Stimulated activated CD4-positive, alpha-beta T cell treated with anti-CD3 and anti-CD28 coated beads, Interleukin-4, amount 100 ng/mL, for 4 hours (primary cell): ENCODE data around the gene PLA2G4E.

Source experiments
- DNase-seq, 2 experiments: peaks; one replicate each; pipeline ENCODE4 v3.0.0-alpha.2; 2020

Gene PLA2G4E

GRCh38 chr15:41952013-41952563 is 68.8 kb downstream of the PLA2G4E start:
- no peak for DNase-seq

GRCh38 chr15:41951571-41951970 is 69.3 kb downstream of the PLA2G4E start:
- DNase-seq = no peak

GRCh38 chr15:41950489-41950888 is 70.4 kb downstream of the PLA2G4E start:
- no peak for DNase-seq

GRCh38 chr15:41950127-41950483 is 70.7 kb downstream of the PLA2G4E start:
- no peak for DNase-seq

DNA sequence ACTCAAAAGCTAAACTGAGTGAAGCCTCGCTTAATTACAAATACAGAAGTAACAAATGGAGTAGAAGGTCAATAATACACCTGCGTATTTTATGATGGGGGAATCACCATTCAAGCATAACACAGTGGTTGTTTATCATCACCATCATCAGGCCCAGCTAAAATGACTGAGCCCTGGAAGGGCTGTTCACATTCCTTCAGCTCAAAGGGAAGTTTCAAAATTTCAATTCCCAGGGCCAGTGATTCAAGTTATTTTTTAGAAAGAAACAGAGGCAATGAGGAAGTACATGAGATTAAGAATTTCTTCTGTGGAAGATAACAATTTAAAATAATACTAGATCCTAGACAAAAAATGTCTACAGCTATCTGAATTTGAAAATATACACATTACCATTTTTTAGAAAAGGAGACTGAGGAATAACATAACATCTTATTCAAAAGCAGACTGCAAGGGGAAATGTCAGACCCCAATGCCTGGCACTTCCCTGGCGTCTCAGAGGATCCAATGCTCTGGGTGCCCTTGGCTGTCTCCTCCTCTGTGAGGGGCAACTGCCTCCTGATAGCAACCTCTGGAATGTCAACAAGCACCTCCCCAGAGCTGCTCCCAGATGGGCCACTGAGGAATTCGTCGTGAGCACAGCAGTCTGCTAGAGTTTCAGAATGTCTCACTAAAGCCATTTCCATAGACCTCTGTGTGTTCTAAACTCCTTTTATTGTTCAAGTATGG is 71.3 kb downstream of the PLA2G4E start:
- DNase-seq = no peak

DNA sequence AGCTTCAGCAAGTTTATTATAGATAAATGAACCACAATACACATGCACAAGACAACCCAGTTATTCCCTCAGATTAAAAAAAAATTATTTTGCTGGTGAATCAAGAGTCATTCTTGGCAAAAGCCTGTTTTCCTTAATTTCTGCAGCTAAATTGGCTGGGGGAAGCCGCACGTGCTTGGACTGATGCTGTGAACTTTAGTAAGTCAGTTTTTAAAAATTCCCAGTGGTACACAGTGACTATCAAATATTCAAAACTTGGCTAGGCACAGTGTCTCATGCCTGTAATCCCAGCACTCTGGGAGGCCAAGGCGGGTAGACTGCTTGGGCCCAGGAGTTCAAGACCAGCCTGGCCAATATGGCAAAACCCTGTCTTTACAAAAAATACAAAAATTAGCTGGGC is 72.4 kb downstream of the PLA2G4E start:
- DNase-seq = no peak

DNA sequence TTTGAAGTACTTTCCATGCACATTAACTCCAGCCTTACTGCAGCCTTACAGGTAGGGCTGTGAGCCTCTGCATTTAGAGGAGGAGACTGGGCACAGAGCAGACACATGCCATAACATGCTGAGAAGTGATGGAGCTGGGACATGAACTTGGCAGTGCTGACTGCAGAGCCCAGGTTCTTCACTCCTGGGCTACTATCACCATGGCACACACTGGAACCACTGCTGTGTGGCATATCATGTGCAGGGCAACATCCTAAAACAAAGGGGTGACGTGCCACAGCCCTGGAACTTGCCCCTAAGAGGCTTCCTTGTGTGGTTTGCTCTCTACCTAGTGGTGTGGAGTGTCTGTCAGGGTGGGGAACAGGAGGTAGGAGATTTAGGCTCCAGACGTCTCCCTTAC is 73.9 kb downstream of the PLA2G4E start:
- no peak for DNase-seq

- no peak for DNase-seq
Measured at GRCh38 chr15:41945731-41946130, 75.1 kb downstream of the PLA2G4E start.

GRCh38 chr15:41945221-41945620 is 75.6 kb downstream of the PLA2G4E start:
- no peak for DNase-seq

GRCh38 chr15:41944313-41944940 is 76.4 kb downstream of the PLA2G4E start:
- no peak for DNase-seq

GRCh38 chr15:41943543-41944312 is 77.1 kb downstream of the PLA2G4E start:
- no peak for DNase-seq

GRCh38 chr15:41942886-41943285 is 78.0 kb downstream of the PLA2G4E start:
- DNase-seq = no peak

GRCh38 chr15:41941644-41942415 is 79.0 kb downstream of the PLA2G4E start:
- no peak for DNase-seq

DNA sequence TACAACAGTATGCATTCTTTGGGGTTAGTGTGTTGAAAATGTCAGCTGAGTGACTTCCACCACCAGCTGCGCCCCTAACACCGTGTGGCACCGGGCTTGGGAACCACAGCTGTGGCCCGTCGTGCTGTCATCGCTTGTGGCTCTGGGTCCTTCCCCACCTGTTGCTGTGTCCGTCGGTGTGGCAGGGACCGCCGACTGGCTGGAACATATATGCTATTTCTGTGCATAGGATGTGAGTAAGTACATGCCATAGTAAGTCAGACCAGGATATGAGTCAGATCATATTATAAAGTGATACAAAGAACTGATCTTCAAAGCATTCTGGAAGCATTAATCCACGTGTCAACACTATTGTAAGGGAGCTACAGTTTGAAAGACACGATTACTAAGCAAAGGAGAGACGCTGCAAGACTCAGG is 80.4 kb downstream of the PLA2G4E start:
- DNase-seq = peak; percentile 39 to 40

DNA sequence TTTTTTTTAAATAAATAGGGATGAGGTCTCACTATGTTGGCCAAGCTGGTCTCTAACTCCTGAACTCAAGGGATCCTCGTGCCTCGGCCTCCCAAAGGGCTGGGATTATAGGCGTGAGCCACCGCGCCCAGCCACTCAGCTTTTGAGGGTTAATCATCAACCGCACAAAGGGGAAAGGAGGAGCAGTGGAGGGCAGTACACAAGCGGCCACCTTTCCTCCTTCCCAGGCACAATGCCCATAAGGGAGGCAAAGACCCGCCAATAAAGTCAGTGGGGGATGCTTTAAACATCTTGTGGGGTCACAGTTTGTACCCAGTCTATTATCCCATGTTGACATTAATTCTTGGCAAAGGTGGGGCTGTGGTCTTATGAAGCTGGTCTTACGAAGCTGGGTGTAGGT is 80.9 kb downstream of the PLA2G4E start:
- DNase-seq = no peak

- no peak for DNase-seq
Measured at GRCh38 chr15:41937568-41937923, 83.3 kb downstream of the PLA2G4E start.

- DNase-seq = peak; percentile 65 to 82
Measured at GRCh38 chr15:41936649-41937567, 83.9 kb downstream of the PLA2G4E start.

GRCh38 chr15:41936155-41936554 is 84.7 kb downstream of the PLA2G4E start:
- no peak for DNase-seq

DNA sequence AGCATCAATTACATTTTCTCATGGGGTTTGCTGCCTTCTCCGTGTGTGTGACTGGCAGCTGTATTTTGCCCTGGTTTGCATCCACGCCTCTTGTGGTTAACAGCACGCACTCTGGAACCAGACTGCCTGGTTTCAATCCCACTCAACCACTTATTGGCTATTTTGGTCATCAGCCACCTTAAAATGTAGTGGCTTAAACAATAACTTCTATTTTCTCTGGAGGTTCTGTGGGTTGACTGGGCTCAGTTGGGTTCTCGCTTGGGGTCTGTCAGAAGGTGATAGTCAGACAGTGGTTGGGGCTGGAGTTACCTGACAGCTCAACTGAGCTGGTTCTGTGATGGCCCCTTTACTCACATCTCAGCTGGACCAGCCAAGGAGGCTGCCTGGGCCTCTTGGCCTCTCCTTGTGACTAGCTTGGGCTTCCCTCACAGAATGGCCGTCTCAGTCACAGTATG is 85.2 kb downstream of the PLA2G4E start:
- DNase-seq = no peak

- peak; percentile 58 to 72 for DNase-seq
Measured at GRCh38 chr15:41934843-41935242, 86.0 kb downstream of the PLA2G4E start.

DNA sequence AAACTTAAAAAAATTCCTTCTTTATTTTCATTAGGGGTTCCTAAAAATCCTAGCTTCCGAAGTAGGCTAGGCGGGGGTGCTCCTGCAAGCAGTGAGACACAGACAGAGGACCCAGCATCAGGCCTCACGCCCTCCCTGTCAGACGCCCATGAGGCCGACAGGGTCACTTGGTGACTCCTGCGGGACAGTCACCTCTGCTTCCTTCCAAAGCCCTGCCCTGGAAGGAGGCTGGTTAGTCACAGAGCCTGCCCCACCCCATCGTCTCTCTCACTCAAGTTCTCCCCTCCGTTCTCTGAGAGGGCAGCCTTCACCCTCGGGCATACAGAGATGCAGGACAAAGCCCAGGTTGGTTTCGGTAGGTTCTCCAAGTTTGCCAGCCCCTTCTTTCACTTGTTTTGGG is 87.1 kb downstream of the PLA2G4E start:
- DNase-seq = no peak

DNA sequence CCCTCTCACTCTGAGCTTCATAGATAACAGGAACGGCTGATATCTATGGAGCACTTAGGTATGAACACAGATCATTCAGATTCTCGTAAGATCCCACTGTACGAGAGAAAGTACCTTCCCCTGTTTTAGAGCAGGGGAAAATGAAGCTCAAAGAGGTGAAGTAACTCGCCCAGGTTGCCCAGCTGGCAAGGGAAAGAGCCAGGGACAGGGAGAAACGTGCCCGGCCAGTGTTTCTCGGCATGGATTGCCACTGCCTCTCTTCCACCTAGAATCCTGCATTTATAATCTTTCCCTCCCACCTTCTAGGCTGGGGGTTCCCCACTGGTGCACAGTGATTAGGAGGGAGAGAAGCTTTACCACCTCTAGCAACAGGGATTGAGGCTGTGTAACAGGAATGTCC is 87.5 kb downstream of the PLA2G4E start:
- DNase-seq = no peak
